Tibial nerve (tissue), 4 donors: ENCODE results near the gene POPDC2. TPM values are rescaled to one million over a fixed set of nuclear protein-coding genes. Genes with fewer than 3 reads are reported as not detected.
"Not testable (repeated sequence)": the region's sequence is repeated elsewhere in the genome, so short reads cannot be mapped to it uniquely, and the experiment has no call there.

Experiments
- DNase-seq, 2 donors: peaks; one replicate each; pipeline ENCODE4 v3.0.0-alpha.2; 2019; ENCODE audit warnings: low spot score in 2 of 2
- H3K27ac ChIP-seq, 4 donors: fragments of 200-600 bp; sonication (generic) in 3 of 4; one replicate each; pipeline ENCODE4 v1.5.1; 2017 to 2019; ENCODE audit warnings: mild to moderate bottlenecking in 1 of 4
- H3K27me3 ChIP-seq, 2 donors: fragments of 200-600 bp; sonication (generic) in 1 of 2; one replicate each; pipeline versions ENCODE4 v1.5.1 to v1.6.0; 2017 to 2019
- H3K36me3 ChIP-seq, 3 donors: fragments of 200-600 bp; sonication (generic); one replicate each; pipeline ENCODE4 v1.5.1; 2018 to 2019
- H3K4me1 ChIP-seq, 4 donors: fragments of 200-600 bp; sonication (generic) in 3 of 4; one replicate each; pipeline ENCODE4 v1.5.1; 2017 to 2019
- H3K4me3 ChIP-seq, 4 donors: fragments of 200-600 bp; sonication (generic) in 3 of 4; one replicate each; pipeline ENCODE4 v1.5.1; 2017 to 2019; ENCODE audit warnings: mild to moderate bottlenecking in 1 of 4, moderate library complexity in 1 of 4
- H3K9me3 ChIP-seq, 4 donors: fragments of 200-600 bp; sonication (generic) in 3 of 4; one replicate each; pipeline ENCODE4 v1.5.1; 2017 to 2019
- CTCF ChIP-seq, 5 experiments: fragments of 200-600 bp in 3 of 5; fragments of 450-650 bp in 2 of 5; sonication (generic) in 3 of 5; IDR thresholded peaks; one replicate each; pipeline ENCODE4 v1.5.1; 2016 to 2019; ENCODE audit warnings: antibody characterized with exemption in 5 of 5, mild to moderate bottlenecking in 3 of 5, moderate library complexity in 2 of 5
- EP300 ChIP-seq, 2 donors: sonication (generic); formaldehyde crosslinking; IDR thresholded peaks; one replicate each; pipeline ENCODE4 v1.6.1; 2017; ENCODE audit warnings: antibody characterized with exemption in 2 of 2, mild to moderate bottlenecking in 1 of 2
- POLR2A ChIP-seq, 2 donors: fragments of 450-650 bp; IDR thresholded peaks; one replicate each; pipeline ENCODE4 v1.6.1; 2017; ENCODE audit warnings: antibody characterized with exemption in 2 of 2, mild to moderate bottlenecking in 2 of 2, moderate library complexity in 2 of 2
- WGBS, 2 donors: methylation state at CpG; one replicate each; pipeline ENCODE4 v1.1.5; 2018; 5-methylcytosine and 5-hydroxymethylcytosine counted together
- total RNA-seq, 4 donors: library from RNA; depleted of rRNA; stranded (reverse); fragments of >200 nt; gene quantifications; one replicate each; pipeline ENCODE4 v1.1.0, GENCODE V29; 2016

POPDC2 gene
- total RNA-seq, 4 donors from 2014 or later = 0.90 to 3.3 (median 2.5) TPM

DNA sequence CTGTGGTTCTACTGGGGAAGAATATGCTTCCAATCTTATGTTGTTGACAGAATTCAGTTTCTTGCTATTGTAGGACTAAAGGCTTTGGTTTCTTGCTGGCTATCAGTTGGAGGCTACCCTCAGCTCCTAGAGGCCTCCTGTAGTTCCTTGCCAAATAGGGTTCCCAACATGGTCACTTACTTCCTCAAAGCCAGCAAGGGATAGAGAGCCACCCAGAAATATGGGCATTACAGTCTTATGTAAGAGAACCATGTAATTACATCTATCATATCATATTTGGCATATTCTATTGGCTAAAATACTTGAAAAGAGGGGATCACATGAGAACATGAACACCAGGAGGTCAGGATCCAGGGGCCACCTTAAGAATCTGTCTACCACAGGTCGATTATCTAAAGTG is 23.0 kb upstream of the POPDC2 start:
- Histone ChIP-seq H3K36me3 (no peaks in the 10 kb centered on the region), H3K4me1 (no peaks in the 10 kb centered on the region), H3K9me3 (no peaks in the 10 kb centered on the region), H3K4me3 (no peak overlapping the region), H3K27ac (no peak overlapping the region), H3K27me3 (no peaks in the 10 kb centered on the region)
- TF ChIP-seq POLR2A (IDR thresholded peaks at IDR 0.05) = no peak
- no peak for TF ChIP-seq CTCF (IDR thresholded peaks at IDR 0.05)
- no peak for TF ChIP-seq EP300 (IDR thresholded peaks at IDR 0.05)
- DNase-seq = no peak
- WGBS, 2 donors = 28 to 50% methylated on average over 1 of the region's 1 CpG

- Histone ChIP-seq H3K4me1 (peaks cover 0 to 12% (median 3%) of the 10 kb centered on the region in 4 donors), H3K36me3 (no peaks in the 10 kb centered on the region), H3K27ac (no peak overlapping the region), H3K27me3 (no peaks in the 10 kb centered on the region), H3K9me3 (no peaks in the 10 kb centered on the region), H3K4me3 (no peak overlapping the region)
- peak in 2 of 5 experiments; percentile 9 to 14 for TF ChIP-seq CTCF (IDR thresholded peaks at IDR 0.05)
- no peak for TF ChIP-seq POLR2A (IDR thresholded peaks at IDR 0.05)
- no peak for TF ChIP-seq EP300 (IDR thresholded peaks at IDR 0.05)
- WGBS, 2 donors = 55 to 69% methylated on average over 1 of the region's 1 CpG
- DNase-seq = no peak
Measured at GRCh38 chr3:119681279-119681678, 20.9 kb upstream of the POPDC2 start.

DNA sequence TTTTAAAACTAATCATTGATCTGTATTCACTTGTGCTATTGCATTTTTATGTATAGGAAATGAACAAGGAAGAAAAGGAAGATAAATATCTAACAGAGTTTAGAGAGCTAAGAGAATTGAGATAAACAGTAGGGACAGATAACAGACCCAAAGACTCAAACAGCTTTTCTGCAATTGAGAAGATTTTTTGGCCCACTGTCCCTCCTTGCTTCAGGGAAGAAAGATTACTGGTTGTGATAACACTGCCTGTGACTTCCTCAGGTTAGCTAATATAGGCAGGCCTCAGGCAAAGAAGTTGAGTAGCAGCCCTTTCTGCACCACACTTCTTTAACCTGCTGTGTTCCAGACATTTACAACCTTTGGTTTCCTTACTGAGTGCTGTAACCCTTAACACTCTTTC is 19.5 kb upstream of the POPDC2 start:
- Histone ChIP-seq H3K27ac (no peak overlapping the region), H3K4me1 (peaks cover 0 to 26% (median 13%) of the 10 kb centered on the region in 4 donors), H3K9me3 (no peaks in the 10 kb centered on the region), H3K36me3 (peaks cover 0 to under 1% (median 0%) of the 10 kb centered on the region in 3 donors), H3K27me3 (no peaks in the 10 kb centered on the region), H3K4me3 (no peak overlapping the region)
- TF ChIP-seq CTCF (IDR thresholded peaks at IDR 0.05) (no peak), EP300 (IDR thresholded peaks at IDR 0.05) (no peak), POLR2A (IDR thresholded peaks at IDR 0.05) (no peak)
- DNase-seq = no peak

- H3K27ac ChIP-seq = peak overlapping the region in 2 of 4 donors; percentile 91 to 96
- 97 to 98% methylated on average over 10 of the region's 10 CpGs for WGBS, 2 donors
- not testable (repeated sequence) for DNase-seq, H3K4me3 ChIP-seq, H3K9me3 ChIP-seq, H3K27me3 ChIP-seq
- peaks cover 0 to 17% (median 0%) of the 10 kb centered on the region in 3 donors for H3K36me3 ChIP-seq
- H3K4me1 ChIP-seq = peaks cover 0 to 26% (median 13%) of the 10 kb centered on the region in 4 donors
Measured at GRCh38 chr3:119678209-119678608, 17.8 kb upstream of the POPDC2 start.

DNA sequence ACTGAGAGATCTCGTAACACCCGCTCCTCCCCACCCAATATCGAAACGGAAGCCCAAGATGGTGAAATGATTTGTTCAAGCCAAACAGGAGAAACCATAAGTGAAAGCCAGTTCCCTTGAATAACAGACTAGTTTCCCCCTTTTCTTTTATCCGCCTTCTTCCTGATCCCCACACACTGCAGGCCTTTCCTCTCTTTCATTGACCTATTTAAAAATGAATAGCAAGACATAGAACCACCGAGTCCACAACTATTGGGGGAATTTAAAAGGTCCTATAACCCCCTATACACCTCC is 17.2 kb upstream of the POPDC2 start:
- peak overlapping the region; percentile 91 to 96 (median 94) for H3K27ac ChIP-seq
- peaks cover 0 to 23% (median 4%) of the 10 kb centered on the region in 3 donors for H3K36me3 ChIP-seq
- TF ChIP-seq POLR2A (IDR thresholded peaks at IDR 0.05) = no peak
- no peak for TF ChIP-seq CTCF (IDR thresholded peaks at IDR 0.05)
- no peak for TF ChIP-seq EP300 (IDR thresholded peaks at IDR 0.05)
- WGBS, 2 donors = 3 to 7% methylated on average over 6 of the region's 6 CpGs
- H3K9me3 ChIP-seq = no peaks in the 10 kb centered on the region
- H3K4me1 ChIP-seq = peaks cover 0 to 26% (median 13%) of the 10 kb centered on the region in 4 donors
- H3K27me3 ChIP-seq = no peaks in the 10 kb centered on the region
- peak overlapping the region; percentile 63 to 78 (median 68) for H3K4me3 ChIP-seq
- no peak for DNase-seq
